ENCODE measurements around the gene BATF3.

BATF3 gene

GRCh38 chr1:212696721-212697331 is 2.8 kb downstream of the BATF3 start:
- no peak overlapping the region for H3K4me3 ChIP-seq (replicated peaks; ENCODE audit: low read depth, low read length)
- TF ChIP-seq CTCF (IDR thresholded peaks at IDR 0.05; ENCODE audit: low read length, missing control alignments): no peak
- no peak for DNase-seq (ENCODE audit: low read depth)

- TF ChIP-seq CTCF (IDR thresholded peaks at IDR 0.05; ENCODE audit: low read length, missing control alignments): no peak
- no peak for DNase-seq (ENCODE audit: low read depth)
- no peak overlapping the region for H3K4me3 ChIP-seq (replicated peaks; ENCODE audit: low read depth, low read length)
These were observed 6.6 kb downstream of the BATF3 start for GRCh38 chr1:212692774-212693644.

- no peak overlapping the region for H3K4me3 ChIP-seq (replicated peaks; ENCODE audit: low read depth, low read length)
- no peak for TF ChIP-seq CTCF (IDR thresholded peaks at IDR 0.05; ENCODE audit: low read length, missing control alignments)
- no peak for DNase-seq (ENCODE audit: low read depth)
These were observed 8.0 kb downstream of the BATF3 start for GRCh38 chr1:212691561-212692071.

GRCh38 chr1:212690816-212691403 is 8.7 kb downstream of the BATF3 start:
- DNase-seq (ENCODE audit: low read depth): no peak
- no peak for TF ChIP-seq CTCF (IDR thresholded peaks at IDR 0.05; ENCODE audit: low read length, missing control alignments)
- H3K4me3 ChIP-seq (replicated peaks; ENCODE audit: low read depth, low read length): no peak overlapping the region

GRCh38 chr1:212689758-212690529 is 9.7 kb downstream of the BATF3 start:
- DNase-seq (ENCODE audit: low read depth): no peak
- H3K4me3 ChIP-seq (replicated peaks; ENCODE audit: low read depth, low read length): no peak overlapping the region
- no peak for TF ChIP-seq CTCF (IDR thresholded peaks at IDR 0.05; ENCODE audit: low read length, missing control alignments)

- no peak for DNase-seq (ENCODE audit: low read depth)
- H3K4me3 ChIP-seq (replicated peaks; ENCODE audit: low read depth, low read length): no peak overlapping the region
- no peak for TF ChIP-seq CTCF (IDR thresholded peaks at IDR 0.05; ENCODE audit: low read length, missing control alignments)
These were observed 10.4 kb downstream of the BATF3 start for GRCh38 chr1:212689196-212689725.

All from fibroblast of pulmonary artery (primary cell).